Activated effector memory CD4-positive, alpha-beta T cell treated with anti-CD3 and anti-CD28 coated beads, Interleukin-2, amount 50 U/mL, for 16 hours (primary cell): Measurements from ENCODE around the gene TFEB.

ENCODE experiments used
- DNase-seq: peaks from one replicate; pipeline ENCODE4 v3.0.0-alpha.2; 2020

Gene TFEB

GRCh38 chr6:41721414-41721813, 14.0 kb downstream of the TFEB start:
- no peak for DNase-seq

GRCh38 chr6:41720783-41721182, 14.6 kb downstream of the TFEB start:
- no peak for DNase-seq

- DNase-seq: no peak
Observed at GRCh38 chr6:41720262-41720620, 15.2 kb downstream of the TFEB start.

- DNase-seq: no peak
Observed at GRCh38 chr6:41719436-41720261, 15.8 kb downstream of the TFEB start.

- no peak for DNase-seq
Observed at GRCh38 chr6:41718828-41719227, 16.6 kb downstream of the TFEB start.

- DNase-seq: no peak
Observed at GRCh38 chr6:41717392-41717736, 18.0 kb downstream of the TFEB start.

- DNase-seq: no peak
Observed at GRCh38 chr6:41716516-41717391, 18.7 kb downstream of the TFEB start.

- DNase-seq: no peak
Observed at GRCh38 chr6:41715795-41716515, 19.5 kb downstream of the TFEB start.

- no peak for DNase-seq
Observed at GRCh38 chr6:41714556-41715273, 20.7 kb downstream of the TFEB start.

- DNase-seq: no peak
Observed at GRCh38 chr6:41713650-41714291, 21.6 kb downstream of the TFEB start.

- no peak for DNase-seq
Observed at GRCh38 chr6:41713159-41713649, 22.2 kb downstream of the TFEB start.

- no peak for DNase-seq
Observed at GRCh38 chr6:41712651-41713103, 22.7 kb downstream of the TFEB start.

GRCh38 chr6:41711323-41712038, 23.9 kb downstream of the TFEB start:
- DNase-seq: no peak

- no peak for DNase-seq
Observed at GRCh38 chr6:41709375-41709774, 26.0 kb downstream of the TFEB start.

GRCh38 chr6:41708856-41709255, 26.6 kb downstream of the TFEB start:
- DNase-seq: no peak

GRCh38 chr6:41707565-41708200, 27.7 kb downstream of the TFEB start:
- DNase-seq: peak; percentile 74

GRCh38 chr6:41706876-41707564, 28.4 kb downstream of the TFEB start:
- DNase-seq: no peak

- DNase-seq: peak; percentile 90
Observed at GRCh38 chr6:41705996-41706835, 29.2 kb downstream of the TFEB start.

- no peak for DNase-seq
Observed at GRCh38 chr6:41705311-41705995, 30.0 kb downstream of the TFEB start.
